HEK293 (cell line): ENCODE measurements around the gene DRAP1.

Source experiments
- CTCF ChIA-PET: fragments of 350-600 bp; formaldehyde crosslinking; extraction: SDS; loops from one replicate; lab custom pipeline; 2021; ENCODE audit warnings: antibody characterized with exemption; lab: Yijun Ruan, JAX
- POLR2A ChIA-PET: fragments of 300-600 bp; formaldehyde crosslinking; extraction: SDS; loops from one replicate; lab custom pipeline; 2020; ENCODE audit warnings: antibody characterized with exemption, inconsistent platforms; lab: Yijun Ruan, JAX
- H3K27ac ChIP-seq: fragments of 200-500 bp; sonication (Bioruptor generic); 2 replicates; pipeline ENCODE4 v1.5.1; 2014; ENCODE audit warnings: low read depth, low read length, control low read depth, inconsistent platforms; ENCODE audit errors: extremely low read depth
- H3K36me3 ChIP-seq, 2 experiments: fragments of 200-500 bp in 1 of 2; sonication (Bioruptor generic) in 1 of 2; 1 replicate in 1 of 2; 2 replicates in 1 of 2; pipeline ENCODE4 v1.5.1; 2014 to 2017; ENCODE audit warnings: inconsistent platforms in 2 of 2, low read length in 2 of 2; ENCODE audit not compliant: control insufficient read depth in 2 of 2, insufficient read depth in 1 of 2
- H3K4me1 ChIP-seq: fragments of 200-500 bp; sonication (Bioruptor generic); 2 replicates; pipeline ENCODE4 v1.5.1; 2014; ENCODE audit warnings: mild to moderate bottlenecking, low read length, inconsistent platforms; ENCODE audit not compliant: control insufficient read depth, insufficient read depth
- H3K4me3 ChIP-seq: 2 replicates; pipeline ENCODE4 v1.5.1; 2011; ENCODE audit warnings: low read depth, mild to moderate bottlenecking, control low read depth, low read length, moderate library complexity
- H3K9me3 ChIP-seq: fragments of 200-500 bp; sonication (Bioruptor generic); 2 replicates; pipeline ENCODE4 v1.5.1; 2014; ENCODE audit warnings: low read depth, low read length, inconsistent platforms; ENCODE audit not compliant: control insufficient read depth, insufficient read depth
- BCL6B ChIP-seq: fragments of 450-650 bp; formaldehyde crosslinking; IDR thresholded peaks from 2 replicates; pipeline ENCODE4 v1.5.1; 2017; ENCODE audit warnings: missing biosample characterization, missing genetic modification characterization
- KLF8 ChIP-seq: fragments of 450-650 bp; formaldehyde crosslinking; IDR thresholded peaks from 2 replicates; pipeline ENCODE4 v1.5.1; 2016; ENCODE audit warnings: missing biosample characterization, missing genetic modification characterization
- SALL2 ChIP-seq: fragments of 450-650 bp; formaldehyde crosslinking; IDR thresholded peaks from 2 replicates; pipeline ENCODE4 v1.5.0; 2017; ENCODE audit warnings: missing biosample characterization, mild to moderate bottlenecking, missing genetic modification characterization, borderline replicate concordance
- SETDB1 ChIP-seq: IDR thresholded peaks from one replicate; pipeline ENCODE4 v1.6.1; 2017; ENCODE audit warnings: mild to moderate bottlenecking, low read length, moderate library complexity, mixed read lengths; ENCODE audit not compliant: insufficient read length
- SP2 ChIP-seq: fragments of 450-650 bp; formaldehyde crosslinking; IDR thresholded peaks from 2 replicates; pipeline ENCODE4 v1.5.1; 2016; ENCODE audit warnings: missing biosample characterization, missing genetic modification characterization
- TRIM28 ChIP-seq: IDR thresholded peaks from 2 replicates; pipeline ENCODE4 v1.6.1; 2011; ENCODE audit warnings: low read length, control low read depth, borderline replicate concordance
- WT1 ChIP-seq: fragments of 450-650 bp; formaldehyde crosslinking; IDR thresholded peaks from 2 replicates; pipeline ENCODE4 v1.5.1; 2016; ENCODE audit warnings: missing biosample characterization, missing genetic modification characterization
- YY1 ChIP-seq: fragments of 450-650 bp; formaldehyde crosslinking; IDR thresholded peaks from 2 replicates; pipeline ENCODE4 v1.5.1; 2018; ENCODE audit warnings: missing biosample characterization, missing genetic modification characterization
- ZBTB48 ChIP-seq: fragments of 450-650 bp; formaldehyde crosslinking; IDR thresholded peaks from 2 replicates; pipeline ENCODE4 v1.5.1; 2016; ENCODE audit warnings: missing biosample characterization, missing genetic modification characterization
- ZFP69B ChIP-seq: fragments of 450-650 bp; formaldehyde crosslinking; IDR thresholded peaks from 2 replicates; pipeline ENCODE4 v1.5.1; 2016; ENCODE audit warnings: missing biosample characterization, missing genetic modification characterization
- ZNF10 ChIP-seq: fragments of 450-650 bp; formaldehyde crosslinking; IDR thresholded peaks from 2 replicates; pipeline ENCODE4 v1.5.1; 2017; ENCODE audit warnings: missing biosample characterization, missing genetic modification characterization
- ZNF138 ChIP-seq: fragments of 450-650 bp; formaldehyde crosslinking; IDR thresholded peaks from 2 replicates; pipeline ENCODE4 v1.5.1; 2016; ENCODE audit warnings: missing biosample characterization, missing genetic modification characterization, borderline replicate concordance
- ZNF148 ChIP-seq: fragments of 450-650 bp; formaldehyde crosslinking; IDR thresholded peaks from 2 replicates; pipeline ENCODE4 v1.5.0; 2017; ENCODE audit warnings: missing biosample characterization, missing genetic modification characterization, borderline replicate concordance
- ZNF366 ChIP-seq: fragments of 450-650 bp; formaldehyde crosslinking; conservative IDR thresholded peaks from 2 replicates; pipeline ENCODE4 v1.5.1; 2016; ENCODE audit warnings: missing biosample characterization, missing genetic modification characterization
- ZNF394 ChIP-seq: fragments of 450-650 bp; formaldehyde crosslinking; IDR thresholded peaks from 2 replicates; pipeline ENCODE4 v1.5.1; 2016; ENCODE audit warnings: missing biosample characterization, missing genetic modification characterization, mild to moderate bottlenecking, moderate library complexity, borderline replicate concordance
- ZNF433 ChIP-seq: fragments of 450-650 bp; formaldehyde crosslinking; IDR thresholded peaks from 2 replicates; pipeline ENCODE4 v1.5.1; 2016; ENCODE audit warnings: missing biosample characterization, missing genetic modification characterization, low read depth
- ZNF501 ChIP-seq: fragments of 450-650 bp; formaldehyde crosslinking; IDR thresholded peaks from 2 replicates; pipeline ENCODE4 v1.5.1; 2016; ENCODE audit warnings: missing biosample characterization, missing genetic modification characterization
- ZNF518A ChIP-seq: fragments of 450-650 bp; formaldehyde crosslinking; conservative IDR thresholded peaks from 2 replicates; pipeline ENCODE4 v1.5.1; 2016; ENCODE audit warnings: low read depth, missing biosample characterization, missing genetic modification characterization
- ZNF544 ChIP-seq: fragments of 450-650 bp; formaldehyde crosslinking; IDR thresholded peaks from 2 replicates; pipeline ENCODE4 v1.5.0; 2017; ENCODE audit warnings: missing biosample characterization, missing genetic modification characterization
- ZNF555 ChIP-seq: fragments of 450-650 bp; formaldehyde crosslinking; conservative IDR thresholded peaks from 2 replicates; pipeline ENCODE4 v1.5.1; 2017; ENCODE audit warnings: missing biosample characterization, mild to moderate bottlenecking, missing genetic modification characterization, inconsistent platforms
- ZNF610 ChIP-seq: fragments of 450-650 bp; formaldehyde crosslinking; IDR thresholded peaks from 2 replicates; pipeline ENCODE4 v1.5.1; 2016; ENCODE audit warnings: missing biosample characterization, missing genetic modification characterization, borderline replicate concordance
- ZNF660 ChIP-seq: fragments of 450-650 bp; IDR thresholded peaks from 2 replicates; pipeline ENCODE4 v1.5.1; 2018; ENCODE audit warnings: missing biosample characterization, mild to moderate bottlenecking, missing genetic modification characterization
- ZNF76 ChIP-seq: fragments of 450-650 bp; formaldehyde crosslinking; IDR thresholded peaks from 2 replicates; pipeline ENCODE4; 2016; ENCODE audit warnings: low read depth, missing biosample characterization, missing genetic modification characterization, borderline replicate concordance
- ZNF768 ChIP-seq: fragments of 450-650 bp; formaldehyde crosslinking; IDR thresholded peaks from 2 replicates; pipeline ENCODE4 v1.5.1; 2018; ENCODE audit warnings: missing biosample characterization, mild to moderate bottlenecking, missing genetic modification characterization
- ZSCAN4 ChIP-seq: fragments of 450-650 bp; formaldehyde crosslinking; IDR thresholded peaks from 2 replicates; pipeline ENCODE4 v1.5.1; 2017; ENCODE audit warnings: missing biosample characterization, missing genetic modification characterization

The DRAP1 gene

GRCh38 chr11:65911682-65912568 is 7.3 kb upstream of the DRAP1 start (continued):
- TF ChIP-seq KLF8 (tag by site-specific recombination) = no peak
- no peak for TF ChIP-seq ZNF76 (tag by site-specific recombination)
- TF ChIP-seq ZNF610 (tag by site-specific recombination) = no peak
- peak; percentile 97 for TF ChIP-seq WT1
- no peak for TF ChIP-seq ZNF768 (tag by site-specific recombination)
- no peak for TF ChIP-seq BCL6B (tag by site-specific recombination)
- no peak for TF ChIP-seq ZNF138 (tag by site-specific recombination)
- no peak for TF ChIP-seq ZNF518A (tag by site-specific recombination)
- no peak for TF ChIP-seq TRIM28
- TF ChIP-seq ZNF433 = no peak
- TF ChIP-seq ZBTB48 = peak; percentile 72
- TF ChIP-seq SP2 (tag by site-specific recombination) = peak; percentile 56
- TF ChIP-seq ZNF394 (tag by site-specific recombination) = no peak
- TF ChIP-seq ZNF555 (tag by site-specific recombination) = no peak
- TF ChIP-seq SETDB1 = no peak
- TF ChIP-seq ZNF366 (tag by site-specific recombination) = peak; percentile 59
- TF ChIP-seq ZNF660 = no peak
- 0 out of 2 replicates have a peak, but pooled peaks have one; percentile 11 for TF ChIP-seq ZFP69B
- no peak for TF ChIP-seq ZNF501 (tag by site-specific recombination)
- TF ChIP-seq ZNF544 (tag by site-specific recombination) = no peak

GRCh38 chr11:65912845-65913244 is 6.4 kb upstream of the DRAP1 start:
- Histone ChIP-seq H3K4me3 (no peak overlapping the region), H3K27ac (no peak overlapping the region), H3K9me3 (no peaks in the 10 kb centered on the region), H3K4me1 (no peaks in the 10 kb centered on the region; the same call in 1 of the 2 replicates), H3K36me3 (no peaks in the 10 kb centered on the region)
- ChIA-PET POLR2A (interaction anchor here (2.0 to 2.2 kb wide), 2 partner anchors 22 to 24 kb away, joined by 14 to 16 read pairs; partner anchors contain the start of genes CCDC85B and FIBP), CTCF (interaction anchor here (0.6 to 11.8 kb wide), 4 partner anchors 11 to 344 kb away, joined by 3 to 189 read pairs (median 6); partner anchors contain the start of genes CCDC85B and FIBP)
- TF ChIP-seq YY1 (tag by site-specific recombination) = no peak
- no peak for TF ChIP-seq ZSCAN4 (tag by site-specific recombination)
- TF ChIP-seq ZNF10 = no peak
- no peak for TF ChIP-seq SALL2
- no peak for TF ChIP-seq ZNF148 (tag by site-specific recombination)
